GM10248 (cell line): ENCODE data around the gene NMB.

ENCODE experiments used
- CTCF ChIA-PET: fragments of 300-600 bp; sonication (Branson Sonifier 250); formaldehyde crosslinking; extraction: SDS; loops from one replicate; lab custom pipeline; 2021; ENCODE audit warnings: antibody characterized with exemption; lab: Yijun Ruan, JAX
- POLR2A ChIA-PET: fragments of 350-650 bp; sonication (Branson Sonifier 250); formaldehyde crosslinking; extraction: SDS; loops from one replicate; lab custom pipeline; 2020; ENCODE audit warnings: antibody characterized with exemption; lab: Yijun Ruan, JAX
- DNase-seq: peaks from one replicate; pipeline ENCODE4 v3.0.0; 2012; ENCODE audit errors: extremely low spot score
- TF ChIP-seq, protein P1 (sequence below): IDR thresholded peaks from 2 replicates; pipeline ENCODE4 v1.5.1; 2012; ENCODE audit warnings: mild to moderate bottlenecking, low read depth; ENCODE audit errors: extremely low read depth, missing control alignments, control extremely low read depth

NMB gene

GRCh38 chr15:84657748-84658079 is 285 bp downstream of the NMB start:
- POLR2A ChIA-PET = no interaction called here
- CTCF ChIA-PET = interaction anchor here (0.9 to 2.1 kb wide), 4 partner anchors 9 to 58 kb away, joined by 3 to 5 read pairs (median 4); partner anchors contain the start of genes SEC11A and ZSCAN2

DNA sequence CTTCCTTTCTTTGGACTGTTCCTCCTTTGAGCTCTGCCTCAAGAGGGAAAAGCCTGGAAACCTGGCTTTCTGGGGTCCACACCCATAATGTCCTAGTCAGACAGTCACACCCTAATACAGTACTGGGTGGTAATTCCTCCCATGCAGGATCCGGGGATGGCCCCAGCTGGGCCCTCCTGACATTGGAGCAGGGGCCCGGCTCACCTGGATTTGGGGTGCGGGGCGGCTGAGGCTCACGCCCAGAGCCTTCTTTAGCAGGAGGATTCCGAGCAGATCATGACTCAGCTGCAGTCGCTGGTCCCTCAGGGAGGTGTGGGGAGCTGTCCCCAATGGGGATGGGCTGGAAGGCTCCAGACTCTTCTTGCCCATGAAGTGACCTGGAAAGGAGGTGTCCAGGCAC is 1.0 kb downstream of the NMB start:
- TF ChIP-seq, protein P1, sequence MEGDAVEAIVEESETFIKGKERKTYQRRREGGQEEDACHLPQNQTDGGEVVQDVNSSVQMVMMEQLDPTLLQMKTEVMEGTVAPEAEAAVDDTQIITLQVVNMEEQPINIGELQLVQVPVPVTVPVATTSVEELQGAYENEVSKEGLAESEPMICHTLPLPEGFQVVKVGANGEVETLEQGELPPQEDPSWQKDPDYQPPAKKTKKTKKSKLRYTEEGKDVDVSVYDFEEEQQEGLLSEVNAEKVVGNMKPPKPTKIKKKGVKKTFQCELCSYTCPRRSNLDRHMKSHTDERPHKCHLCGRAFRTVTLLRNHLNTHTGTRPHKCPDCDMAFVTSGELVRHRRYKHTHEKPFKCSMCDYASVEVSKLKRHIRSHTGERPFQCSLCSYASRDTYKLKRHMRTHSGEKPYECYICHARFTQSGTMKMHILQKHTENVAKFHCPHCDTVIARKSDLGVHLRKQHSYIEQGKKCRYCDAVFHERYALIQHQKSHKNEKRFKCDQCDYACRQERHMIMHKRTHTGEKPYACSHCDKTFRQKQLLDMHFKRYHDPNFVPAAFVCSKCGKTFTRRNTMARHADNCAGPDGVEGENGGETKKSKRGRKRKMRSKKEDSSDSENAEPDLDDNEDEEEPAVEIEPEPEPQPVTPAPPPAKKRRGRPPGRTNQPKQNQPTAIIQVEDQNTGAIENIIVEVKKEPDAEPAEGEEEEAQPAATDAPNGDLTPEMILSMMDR = no peak
- DNase-seq = no peak
- CTCF ChIA-PET = interaction anchor here (1.1 to 2.7 kb wide), 5 partner anchors 21 to 387 kb away, joined by 3 to 6 read pairs (median 4); partner anchors contain the start of genes SEC11A and ZSCAN2
- POLR2A ChIA-PET = interaction anchor here (0.5 kb wide), 1 partner anchor 12 kb away, joined by 5 read pairs; no protein-coding TSS in a partner anchor

More at GRCh38 chr15:84657748-84658079, 285 bp downstream of the NMB start:
- TF ChIP-seq, protein P1 = no peak
- DNase-seq = no peak

GRCh38 chr15:84654689-84655453 is 3.1 kb downstream of the NMB start:
- TF ChIP-seq, protein P1 = peak; percentile 68
- POLR2A ChIA-PET = interaction anchor here (0.9 kb wide), 1 partner anchor 61 kb away, joined by 3 read pairs; the partner anchor contains the start of gene SEC11A
- DNase-seq = peak; percentile 67
- CTCF ChIA-PET = interaction anchor here (0.7 to 4.3 kb wide), 21 partner anchors 8 to 274 kb away, joined by 3 to 14 read pairs (median 5); partner anchors contain the start of gene SEC11A

DNA sequence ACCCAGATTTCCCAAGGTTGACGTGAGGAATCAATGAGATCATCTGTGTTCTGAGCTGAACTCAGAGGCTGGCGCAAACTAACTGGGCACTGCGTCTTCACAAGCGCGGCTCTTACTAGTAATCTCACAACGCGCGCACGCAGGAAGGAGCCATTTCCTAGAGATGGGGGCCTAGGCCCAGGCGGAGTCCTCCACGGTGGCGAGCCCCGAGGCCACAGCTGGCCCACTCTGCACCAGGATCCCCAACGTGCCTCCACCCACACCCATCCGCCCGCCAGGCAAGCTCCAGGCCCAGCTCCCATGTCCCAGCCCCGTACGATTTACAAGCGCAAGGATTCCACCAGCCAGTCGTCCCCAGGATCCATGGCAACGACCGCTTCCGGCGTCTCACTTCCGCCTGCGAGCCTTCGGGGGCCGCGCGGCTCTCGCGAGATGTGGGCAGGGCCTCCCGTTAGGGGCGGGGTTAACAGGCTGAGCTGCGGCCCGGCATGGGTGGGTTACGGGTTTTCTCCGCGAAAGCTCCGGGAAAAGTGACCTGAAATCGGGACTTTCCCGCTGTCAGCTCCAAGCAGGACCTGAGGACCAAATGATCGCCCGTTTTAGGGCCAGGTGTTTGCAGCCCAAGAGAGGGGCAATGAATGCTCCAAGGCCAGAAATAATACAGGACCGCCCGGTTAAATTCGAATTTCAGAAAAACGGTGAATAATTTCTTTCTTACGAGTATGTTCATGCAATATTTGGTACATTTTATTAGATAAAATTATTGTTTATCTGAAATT is 3.9 kb downstream of the NMB start, which contains the start of gene WDR73:
TSS of gene WDR73 (minus strand) at position 374 of the 779 bp plus-strand sequence. CDS start at position 365, 9 bp downstream.
- TF ChIP-seq, protein P1 = no peak
- POLR2A ChIA-PET = interaction anchor here (0.6 to 0.9 kb wide), 2 partner anchors 62 to 732 kb away, joined by 3 read pairs; partner anchors contain the start of gene SEC11A
- CTCF ChIA-PET = interaction anchor here (0.8 to 4.3 kb wide), 20 partner anchors 9 to 274 kb away, joined by 3 to 14 read pairs (median 4); partner anchors contain the start of gene SEC11A
- DNase-seq = peak; percentile 96

- ChIA-PET CTCF (interaction anchor here (0.7 to 4.3 kb wide), 19 partner anchors 10 to 275 kb away, joined by 3 to 14 read pairs (median 3); no protein-coding TSS in a partner anchor), POLR2A (interaction anchor here (0.6 kb wide), 1 partner anchor 732 kb away, joined by 3 read pairs; no protein-coding TSS in a partner anchor)
Observed at GRCh38 chr15:84653584-84653909, 4.5 kb downstream of the NMB start.

More at GRCh38 chr15:84653584-84653909, 4.5 kb downstream of the NMB start:
- TF ChIP-seq, protein P1 = no peak
- no peak for DNase-seq
